ENCODE data around the gene SYNDIG1L.

SYNDIG1L gene

GRCh38 chr14:74437496-74438053 lies 11.6 kb upstream of the SYNDIG1L start:
- DNase-seq (ENCODE audit: low spot score) = no peak

GRCh38 chr14:74434294-74434693 lies 8.3 kb upstream of the SYNDIG1L start:
- in situ Hi-C loops (cut with MboI; ENCODE audit: low sequenced_read_pairs, unreplicated experiment) = no loop called here
- TF ChIP-seq CTCF (IDR thresholded peaks at IDR 0.05; ENCODE audit: borderline replicate concordance, control extremely low read depth, extremely low read depth, insufficient read depth, missing control alignments) = no peak
- DNase-seq (ENCODE audit: low spot score) = no peak

More at GRCh38 chr14:74437496-74438053, 11.6 kb upstream of the SYNDIG1L start:
- TF ChIP-seq CTCF (IDR thresholded peaks at IDR 0.05; ENCODE audit: borderline replicate concordance, control extremely low read depth, extremely low read depth, insufficient read depth, missing control alignments) = no peak
- in situ Hi-C loops (cut with MboI; ENCODE audit: low sequenced_read_pairs, unreplicated experiment) = no loop called here

- no peak for TF ChIP-seq CTCF (IDR thresholded peaks at IDR 0.05; ENCODE audit: borderline replicate concordance, control extremely low read depth, extremely low read depth, insufficient read depth, missing control alignments)
- in situ Hi-C loops (cut with MboI; ENCODE audit: low sequenced_read_pairs, unreplicated experiment) = no loop called here
- no peak for DNase-seq (ENCODE audit: low spot score)
Measured at GRCh38 chr14:74429991-74430390, 4.0 kb upstream of the SYNDIG1L start.

GRCh38 chr14:74429221-74429691 lies 3.2 kb upstream of the SYNDIG1L start:
- no peak for TF ChIP-seq CTCF (IDR thresholded peaks at IDR 0.05; ENCODE audit: borderline replicate concordance, control extremely low read depth, extremely low read depth, insufficient read depth, missing control alignments)
- in situ Hi-C loops (cut with MboI; ENCODE audit: low sequenced_read_pairs, unreplicated experiment) = no loop called here
- no peak for DNase-seq (ENCODE audit: low spot score)

- no peak for TF ChIP-seq CTCF (IDR thresholded peaks at IDR 0.05; ENCODE audit: borderline replicate concordance, control extremely low read depth, extremely low read depth, insufficient read depth, missing control alignments)
- DNase-seq (ENCODE audit: low spot score) = no peak
- in situ Hi-C loops (cut with MboI; ENCODE audit: low sequenced_read_pairs, unreplicated experiment) = no loop called here
Measured at GRCh38 chr14:74427651-74428050, 1.6 kb upstream of the SYNDIG1L start.

GRCh38 chr14:74425525-74426201 lies 347 bp downstream of the SYNDIG1L start:
- in situ Hi-C loops (cut with MboI; ENCODE audit: low sequenced_read_pairs, unreplicated experiment) = no loop called here
- TF ChIP-seq CTCF (IDR thresholded peaks at IDR 0.05; ENCODE audit: borderline replicate concordance, control extremely low read depth, extremely low read depth, insufficient read depth, missing control alignments) = no peak
- peak; percentile 89 for DNase-seq (ENCODE audit: low spot score)

Data from GM13976 (cell line).